Effector CD4-positive, alpha-beta T cell (primary cell): ENCODE data around the gene RUNX3.

Experiments used
- DNase-seq: peaks from one replicate; pipeline ENCODE4 v3.0.0-alpha.2; 2020

The RUNX3 gene

DNA sequence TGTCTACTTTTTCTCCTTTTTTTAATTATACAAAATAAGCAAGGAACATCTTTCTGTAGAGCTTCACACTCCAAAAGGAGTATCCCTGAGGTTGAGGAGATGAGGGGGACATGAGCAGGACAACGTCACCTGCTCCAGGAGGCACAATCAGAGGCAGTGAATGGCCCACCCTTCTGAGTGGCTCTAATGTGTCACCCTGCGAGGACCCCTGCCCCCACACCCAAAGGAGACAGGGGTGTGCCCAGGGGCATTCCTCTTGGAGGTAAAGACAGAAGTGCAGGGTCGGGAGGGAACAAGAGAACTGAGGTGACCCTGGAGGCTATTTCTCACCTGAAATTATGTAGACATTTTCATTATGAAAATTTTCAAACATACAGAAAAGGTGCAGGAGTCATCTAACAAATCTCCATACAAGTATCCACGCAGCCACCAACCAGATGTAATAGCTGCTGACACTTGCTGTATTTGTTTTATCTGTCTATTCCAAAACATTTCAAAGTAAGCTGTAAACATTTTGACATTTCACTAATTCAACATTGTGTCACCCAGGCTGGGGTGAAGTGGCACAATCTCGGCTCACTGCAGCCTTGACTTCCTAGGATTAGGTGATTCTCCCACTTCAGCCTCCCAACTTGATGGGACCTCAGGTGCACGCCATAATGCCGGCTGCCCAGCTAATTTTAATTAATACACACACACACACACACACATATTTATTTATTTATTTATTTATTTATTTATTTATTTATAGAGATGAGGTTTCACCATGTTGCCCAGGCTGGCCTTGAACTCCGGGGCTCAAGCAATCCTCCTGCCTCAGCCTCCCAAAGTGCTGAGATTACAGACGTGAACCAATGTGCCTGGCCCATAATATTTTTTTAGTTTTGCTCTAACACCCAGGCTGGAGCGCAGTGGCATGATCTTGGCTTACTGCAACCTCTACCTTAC lies 70.7 kb downstream of the RUNX3 start:
- DNase-seq: no peak

GRCh38 chr1:24858277-24858676 lies 71.8 kb downstream of the RUNX3 start:
- no peak for DNase-seq

DNA sequence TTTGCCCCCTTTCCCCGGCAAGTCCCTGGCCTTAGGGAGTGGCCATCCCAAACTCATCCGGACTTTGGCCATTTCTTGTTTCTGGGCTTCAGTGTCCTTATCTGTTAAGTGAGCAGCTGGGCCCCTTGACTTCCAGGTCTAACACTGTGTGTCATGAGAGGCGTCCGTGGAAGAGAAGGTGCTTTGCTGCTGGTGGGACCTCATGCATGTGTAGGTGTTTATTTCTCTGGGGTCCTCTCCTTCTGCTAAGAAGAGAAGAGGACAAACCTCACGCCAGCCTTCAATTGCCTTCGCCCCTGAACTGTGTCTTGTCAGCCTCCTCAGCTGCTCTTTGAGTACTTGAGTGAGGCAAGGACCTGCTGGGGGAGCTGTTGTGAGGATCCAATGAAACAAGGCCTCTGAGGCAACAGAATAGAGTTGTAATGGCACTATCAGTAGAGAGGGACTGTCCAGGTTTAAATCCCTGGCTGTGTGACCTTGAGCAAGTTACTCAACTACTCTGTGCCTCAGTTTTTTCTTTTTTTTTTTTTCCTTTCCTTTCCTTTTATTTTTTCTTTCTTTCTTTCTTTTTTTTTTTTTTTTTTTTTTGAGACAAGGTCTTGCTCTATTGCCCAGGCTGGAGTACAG lies 72.5 kb downstream of the RUNX3 start:
- DNase-seq: no peak

DNA sequence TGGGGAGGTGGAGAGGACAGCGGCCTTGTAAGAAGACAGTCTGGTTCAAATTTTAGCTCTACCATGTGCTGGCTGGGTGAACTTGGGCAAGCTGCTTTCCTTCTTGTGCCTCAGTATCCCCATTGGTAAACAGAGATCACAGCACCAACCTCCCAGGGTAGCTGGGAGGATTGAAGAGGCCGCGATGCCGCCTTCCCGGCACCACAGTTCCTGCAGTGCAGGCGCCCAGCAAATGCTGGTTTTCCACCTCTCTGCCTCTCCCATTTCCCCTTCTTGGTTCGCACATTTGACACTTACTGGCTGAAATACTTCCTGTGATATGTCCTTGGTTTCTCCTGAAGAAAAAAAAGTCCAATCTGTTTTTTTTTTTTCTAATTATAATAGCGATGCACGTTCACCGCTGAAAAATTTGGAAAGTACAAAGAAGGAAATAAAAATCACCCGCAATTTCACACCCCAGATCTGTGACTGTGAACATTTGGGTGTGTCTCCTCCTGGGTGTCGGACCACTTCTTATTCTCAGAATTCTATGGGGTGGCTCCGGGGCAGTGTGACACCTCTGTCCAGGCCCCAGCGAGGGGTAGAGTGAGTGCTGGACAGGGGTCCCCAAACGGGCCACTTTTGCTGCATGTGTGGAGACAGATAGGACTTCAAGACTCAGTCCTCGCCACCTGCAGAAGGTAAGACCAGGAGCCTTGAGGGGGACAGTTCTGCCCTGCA lies 73.1 kb downstream of the RUNX3 start:
- DNase-seq: no peak

DNA sequence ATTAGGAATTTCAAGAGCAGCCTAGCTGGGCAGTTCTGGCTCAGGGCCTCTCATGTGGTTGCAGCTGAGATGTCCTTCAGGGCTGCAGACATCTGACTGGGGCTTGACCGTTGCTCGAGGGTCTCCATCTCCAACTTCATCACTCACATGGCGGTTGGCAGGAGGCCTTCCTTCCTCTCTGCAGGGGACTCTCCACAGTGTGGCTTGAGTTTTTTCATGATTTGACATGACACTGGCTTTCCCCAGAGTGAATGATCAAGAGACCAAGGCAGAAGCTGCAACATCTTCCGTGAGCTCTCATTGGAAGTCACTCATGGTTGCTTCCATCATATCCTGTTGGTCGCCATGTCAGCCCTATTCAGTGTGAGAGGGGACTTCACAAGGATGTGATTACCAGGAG lies 74.6 kb downstream of the RUNX3 start:
- DNase-seq: no peak

DNA sequence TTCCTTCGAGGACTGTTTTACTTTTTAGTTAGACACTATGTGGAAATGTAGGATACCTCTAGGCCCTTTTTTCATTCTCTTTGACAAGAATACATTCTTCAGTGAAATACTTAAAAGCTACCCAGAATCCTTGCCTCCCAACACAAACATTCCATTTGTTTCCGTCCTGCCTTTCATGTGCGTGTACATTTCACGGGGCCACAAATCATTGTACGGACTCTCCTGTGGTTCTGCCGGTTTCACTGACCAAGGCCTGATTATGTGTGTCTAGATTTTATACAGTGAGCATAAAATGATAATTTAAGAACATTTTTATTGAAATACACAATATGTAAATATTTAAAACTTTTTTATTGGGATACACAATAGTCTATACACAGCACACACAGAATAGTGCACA lies 76.4 kb downstream of the RUNX3 start:
- no peak for DNase-seq

- DNase-seq: no peak
These were observed 79.7 kb downstream of the RUNX3 start for GRCh38 chr1:24850328-24850920.

- no peak for DNase-seq
These were observed 80.3 kb downstream of the RUNX3 start for GRCh38 chr1:24849672-24850295.
